Transverse colon (tissue), 4 donors: ENCODE measurements around the gene PPFIA3. TPM values are rescaled to one million over a fixed set of nuclear protein-coding genes. Genes with fewer than 3 reads are reported as not detected.
A peak's percentile ranks its signal among the peaks of the same experiment; 100 is the strongest.
"Not testable (repeated sequence)": the region's sequence is repeated elsewhere in the genome, so short reads cannot be mapped to it uniquely, and the experiment has no call there.

Experiments
- DNase-seq: peaks from one replicate; pipeline ENCODE4 v3.0.0-alpha.2; 2019
- H3K27ac ChIP-seq, 4 donors: fragments of 200-600 bp; sonication (generic); 2 replicates each; pipeline ENCODE4 v1.5.1; 2016 to 2018; ENCODE audit warnings: inconsistent platforms in 4 of 4
- H3K27me3 ChIP-seq: fragments of 200-600 bp; sonication (generic); 2 replicates; pipeline ENCODE4 v1.5.1; 2017; ENCODE audit warnings: inconsistent platforms
- H3K36me3 ChIP-seq, 4 donors: fragments of 200-600 bp; sonication (generic); 2 replicates each; pipeline ENCODE4 v1.5.1; 2017 to 2019; ENCODE audit warnings: inconsistent platforms in 4 of 4
- H3K4me1 ChIP-seq, 4 donors: fragments of 200-600 bp; sonication (generic); 2 replicates each; pipeline ENCODE4 v1.5.1; 2017 to 2020; ENCODE audit warnings: inconsistent platforms in 4 of 4
- H3K4me3 ChIP-seq, 4 donors: fragments of 200-600 bp; sonication (generic); 1 replicate in 1 of 4; 2 replicates in 3 of 4; pipeline versions ENCODE4 v1.5.1 to v1.6.1; 2017 to 2019; ENCODE audit warnings: inconsistent platforms in 4 of 4
- H3K9me3 ChIP-seq, 2 donors: fragments of 200-600 bp; sonication (generic); 2 replicates each; pipeline ENCODE4 v1.5.1; 2017 to 2019; ENCODE audit warnings: inconsistent platforms in 2 of 2
- EP300 ChIP-seq: sonication (generic); formaldehyde crosslinking; IDR thresholded peaks from one replicate; pipeline ENCODE4 v1.6.1; 2017; ENCODE audit warnings: antibody characterized with exemption, low read depth
- POLR2A ChIP-seq: fragments of 450-650 bp; IDR thresholded peaks from one replicate; pipeline ENCODE4 v1.6.1; 2016; ENCODE audit warnings: antibody characterized with exemption, mild to moderate bottlenecking, moderate library complexity
- POLR2AphosphoS5 ChIP-seq, 3 donors: sonication (generic); formaldehyde crosslinking; IDR thresholded peaks; one replicate each; pipeline ENCODE4 v1.6.1; 2016; ENCODE audit warnings: antibody characterized with exemption in 3 of 3
- WGBS, 2 donors: methylation state at CpG; one replicate each; pipeline ENCODE4 v1.1.5; 2018; ENCODE audit warnings: low coverage in 1 of 2; 5-methylcytosine and 5-hydroxymethylcytosine counted together
- in situ Hi-C, 4 donors: fragments of 200-750 bp; cut with MboI; loops; one replicate each; pipeline versions ENCODE4 v1.15.0 to v1.15.1; 2017; ENCODE audit warnings: low sequenced_read_pairs in 3 of 4, low pct_ligation_motif_present in 1 of 4, low pct_unique_long_range_greater_than_20kb in 1 of 4
- intact Hi-C: fragments of 100-400 bp; cut with DNase I; formaldehyde crosslinking; loops from one replicate; pipeline ENCODE4 v1.15.1; 2023; ENCODE audit warnings: low total_unique reads
- total RNA-seq, 4 donors: library from RNA; depleted of rRNA; stranded (reverse); fragments of >200 nt; gene quantifications; one replicate each; pipeline ENCODE4 v1.1.0, GENCODE V29; 2016
- TF ChIP-seq, protein P1 (sequence below), 5 experiments: fragments of 200-600 bp in 3 of 5; fragments of 450-650 bp in 2 of 5; sonication (generic) in 3 of 5; IDR thresholded peaks; 1 replicate in 2 of 5; 2 replicates in 3 of 5; pipeline ENCODE4 v1.5.1; 2016 to 2017; ENCODE audit warnings: antibody characterized with exemption in 5 of 5, inconsistent platforms in 3 of 5, mild to moderate bottlenecking in 2 of 5, moderate library complexity in 1 of 5

The PPFIA3 gene
- total RNA-seq, 4 donors from 2014 or later: 18.6 to 106 (median 19.9) TPM

- peak overlapping the region in 3 of 4 donors; percentile 43 to 77 (median 63) for H3K4me3 ChIP-seq
- intact Hi-C loops: no loop called here
- H3K9me3 ChIP-seq: no peaks in the 10 kb centered on the region
- no peaks in the 10 kb centered on the region for H3K36me3 ChIP-seq
- no peak for DNase-seq
- WGBS, 2 donors: 19 to 54% methylated on average over 3 to 12 of the region's 16 CpGs
- TF ChIP-seq, protein P1, sequence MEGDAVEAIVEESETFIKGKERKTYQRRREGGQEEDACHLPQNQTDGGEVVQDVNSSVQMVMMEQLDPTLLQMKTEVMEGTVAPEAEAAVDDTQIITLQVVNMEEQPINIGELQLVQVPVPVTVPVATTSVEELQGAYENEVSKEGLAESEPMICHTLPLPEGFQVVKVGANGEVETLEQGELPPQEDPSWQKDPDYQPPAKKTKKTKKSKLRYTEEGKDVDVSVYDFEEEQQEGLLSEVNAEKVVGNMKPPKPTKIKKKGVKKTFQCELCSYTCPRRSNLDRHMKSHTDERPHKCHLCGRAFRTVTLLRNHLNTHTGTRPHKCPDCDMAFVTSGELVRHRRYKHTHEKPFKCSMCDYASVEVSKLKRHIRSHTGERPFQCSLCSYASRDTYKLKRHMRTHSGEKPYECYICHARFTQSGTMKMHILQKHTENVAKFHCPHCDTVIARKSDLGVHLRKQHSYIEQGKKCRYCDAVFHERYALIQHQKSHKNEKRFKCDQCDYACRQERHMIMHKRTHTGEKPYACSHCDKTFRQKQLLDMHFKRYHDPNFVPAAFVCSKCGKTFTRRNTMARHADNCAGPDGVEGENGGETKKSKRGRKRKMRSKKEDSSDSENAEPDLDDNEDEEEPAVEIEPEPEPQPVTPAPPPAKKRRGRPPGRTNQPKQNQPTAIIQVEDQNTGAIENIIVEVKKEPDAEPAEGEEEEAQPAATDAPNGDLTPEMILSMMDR (IDR thresholded peaks at IDR 0.05): no peak
- TF ChIP-seq POLR2A: no peak
- TF ChIP-seq EP300: no peak
- no peak for TF ChIP-seq POLR2AphosphoS5 (IDR thresholded peaks at IDR 0.05)
- H3K4me1 ChIP-seq: peaks cover 19 to 40% (median 29%) of the 10 kb centered on the region in 4 donors
- in situ Hi-C loops: no loop called here
- H3K27me3 ChIP-seq: peaks cover 9% of the 10 kb centered on the region
- peak overlapping the region in 1 of 4 donors; percentile 97 for H3K27ac ChIP-seq
Measured at GRCh38 chr19:49120325-49120683, 960 bp downstream of the PPFIA3 start.

GRCh38 chr19:49120868-49121267, 1.5 kb downstream of the PPFIA3 start:
- H3K27ac ChIP-seq: no peak overlapping the region
- TF ChIP-seq POLR2AphosphoS5 (IDR thresholded peaks at IDR 0.05) (no peak), EP300 (no peak), POLR2A (no peak)
- TF ChIP-seq, protein P1 (IDR thresholded peaks at IDR 0.05): no peak
- WGBS, 2 donors: 96 to 100% methylated on average over 1 to 2 of the region's 2 CpGs
- no peak overlapping the region for H3K4me3 ChIP-seq
- DNase-seq: no peak
- H3K4me1 ChIP-seq: peaks cover 19 to 45% (median 31%) of the 10 kb centered on the region in 4 donors
- intact Hi-C loops: no loop called here
- H3K36me3 ChIP-seq: no peaks in the 10 kb centered on the region
- no peaks in the 10 kb centered on the region for H3K9me3 ChIP-seq
- in situ Hi-C loops: no loop called here
- peaks cover 9% of the 10 kb centered on the region for H3K27me3 ChIP-seq

- DNase-seq, H3K4me3 ChIP-seq, H3K9me3 ChIP-seq, in situ Hi-C loops, H3K27ac ChIP-seq, H3K36me3 ChIP-seq, H3K27me3 ChIP-seq, intact Hi-C loops: not testable (repeated sequence)
- peaks cover 19 to 46% (median 32%) of the 10 kb centered on the region in 4 donors for H3K4me1 ChIP-seq
- 76 to 83% methylated on average over 6 to 10 of the region's 10 CpGs for WGBS, 2 donors
Measured at GRCh38 chr19:49121841-49122240, 2.5 kb downstream of the PPFIA3 start.

GRCh38 chr19:49123285-49123684, 3.9 kb downstream of the PPFIA3 start:
- 84 to 89% methylated on average over 5 to 11 of the region's 11 CpGs for WGBS, 2 donors
- DNase-seq, H3K27me3 ChIP-seq, H3K9me3 ChIP-seq, H3K36me3 ChIP-seq, in situ Hi-C loops, H3K27ac ChIP-seq, H3K4me3 ChIP-seq, intact Hi-C loops: not testable (repeated sequence)
- peaks cover 11 to 42% (median 27%) of the 10 kb centered on the region in 4 donors for H3K4me1 ChIP-seq

DNA sequence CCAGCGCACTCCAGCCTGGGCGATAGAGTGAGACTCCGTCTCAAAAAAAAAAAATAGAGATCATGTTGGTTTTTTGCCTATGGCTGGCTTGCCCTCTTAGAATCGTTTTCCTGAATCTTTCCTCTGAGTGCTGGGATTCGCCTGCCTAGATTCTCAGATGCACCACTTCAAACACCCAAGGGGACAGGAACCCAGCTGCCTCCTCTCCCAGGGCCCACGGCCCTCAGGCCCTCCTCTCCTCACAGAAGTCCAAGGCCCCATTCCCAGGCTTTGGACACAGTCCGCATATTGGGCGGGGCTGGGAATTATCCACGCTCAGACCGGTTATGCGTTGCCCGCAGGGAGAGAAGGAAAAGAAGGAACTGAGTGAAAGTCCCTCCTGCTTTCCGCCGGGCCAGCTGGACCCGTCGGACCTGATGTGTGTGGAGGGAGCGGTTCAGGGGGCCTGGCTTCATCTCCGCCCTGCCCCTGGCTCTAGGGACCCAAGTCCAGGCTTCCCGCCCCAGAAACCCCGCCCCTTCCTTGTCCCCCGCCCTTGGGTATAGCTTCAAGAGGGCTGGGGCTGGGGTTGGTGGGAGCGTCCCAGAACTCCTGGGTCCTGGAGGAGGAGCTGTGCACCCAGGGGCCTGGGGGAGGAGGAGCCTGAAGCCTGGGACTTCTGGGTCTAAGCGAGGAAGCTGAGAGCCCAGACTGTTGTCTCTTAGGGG, 5.8 kb downstream of the PPFIA3 start:
- Histone ChIP-seq H3K4me1 (peaks cover 7 to 36% (median 19%) of the 10 kb centered on the region in 4 donors), H3K9me3 (no peaks in the 10 kb centered on the region), H3K27me3 (peaks cover 7% of the 10 kb centered on the region), H3K27ac (peak overlapping the region; percentile 68 to 76 (median 72)), H3K36me3 (no peaks in the 10 kb centered on the region), H3K4me3 (peak overlapping the region in 1 of 4 donors; percentile 27)
- DNase-seq: peak; percentile 86
- 35 to 38% methylated on average over 2 to 22 of the region's 23 CpGs for WGBS, 2 donors
- no peak for TF ChIP-seq EP300
- TF ChIP-seq, protein P1 (IDR thresholded peaks at IDR 0.05): no peak
- peak; percentile 32 for TF ChIP-seq POLR2A
- peak; percentile 5 to 57 (median 49) for TF ChIP-seq POLR2AphosphoS5 (IDR thresholded peaks at IDR 0.05)
- in situ Hi-C loops (no loop called here), intact Hi-C loops (no loop called here)
